Measurements from ENCODE around the gene IL4I1. TPM values are rescaled to one million over a fixed set of nuclear protein-coding genes. Genes with fewer than 3 reads are reported as not detected.

IL4I1 gene
- polyA plus RNA-seq, 2 donors = 0.18 to 0.45 TPM

DNA sequence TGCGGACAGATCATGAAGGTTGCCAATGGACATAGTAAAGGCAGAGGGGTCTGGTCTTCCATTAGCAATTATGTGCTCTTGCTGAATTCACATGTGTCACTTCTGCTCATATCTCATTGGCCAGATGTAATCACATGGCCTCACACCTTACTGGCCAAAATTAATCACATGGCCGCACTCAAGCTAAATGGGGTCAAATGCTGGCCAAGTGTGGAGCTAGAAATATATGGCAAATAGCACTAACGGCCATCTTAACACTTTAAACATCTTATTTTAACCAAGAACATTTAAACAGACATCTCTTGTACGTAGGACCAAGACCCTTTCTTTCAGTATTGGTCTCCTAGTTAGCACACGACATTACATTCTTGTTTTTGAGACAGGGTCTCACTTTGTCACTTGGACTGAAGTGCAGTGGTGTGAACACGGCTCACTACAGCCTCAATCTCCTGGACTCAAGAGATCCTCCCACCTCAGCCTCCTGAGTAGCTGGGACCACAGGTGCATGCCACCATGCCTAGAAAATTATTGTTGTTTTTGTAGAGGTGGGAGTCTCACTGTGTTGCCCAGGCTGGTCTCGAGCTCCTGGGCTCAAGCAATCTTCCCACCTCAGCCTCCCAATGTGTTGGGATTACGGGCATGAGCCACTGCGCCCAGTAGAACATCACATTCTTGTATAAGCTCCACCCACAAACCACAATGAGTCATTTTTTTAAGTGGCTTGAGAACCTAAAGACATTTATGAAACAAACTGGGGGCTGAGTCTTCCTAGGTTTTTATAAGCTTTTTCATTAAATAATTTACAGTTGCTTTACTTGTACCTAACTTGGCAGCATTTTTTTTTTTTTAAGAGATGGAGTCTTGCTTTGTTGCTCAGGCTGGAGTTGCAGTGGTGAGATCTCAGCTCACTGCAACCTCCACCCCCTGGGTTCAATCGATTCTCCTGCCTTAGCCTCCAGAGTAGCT lies 48.7 kb downstream of the IL4I1 start:
- Histone ChIP-seq H3K27me3 (ENCODE audit: control insufficient read depth in 1 of 2, insufficient read depth in 2 of 2, low read length in 2 of 2) (no peaks in the 10 kb centered on the region), H3K9me3 (ENCODE audit: control insufficient read depth in 2 of 2, insufficient read depth in 1 of 2, low read depth in 1 of 2, low read length in 1 of 2) (no peaks in the 10 kb centered on the region), H3K27ac (ENCODE audit: low read depth in 2 of 2, low read length in 1 of 2) (no peak overlapping the region), H3K4me3 (ENCODE audit: low read depth in 1 of 2, low read length in 2 of 2) (no peak overlapping the region), H3K4me1 (ENCODE audit: control insufficient read depth in 2 of 2, insufficient read depth in 2 of 2, low read length in 1 of 2) (peaks cover 0 to 10% of the 10 kb centered on the region in 2 donors), H3K36me3 (ENCODE audit: control insufficient read depth in 2 of 2, insufficient read depth in 2 of 2, low read length in 1 of 2) (no peaks in the 10 kb centered on the region)
- WGBS, 2 donors = 78 to 85% methylated on average over 10 of the region's 10 CpGs

DNA sequence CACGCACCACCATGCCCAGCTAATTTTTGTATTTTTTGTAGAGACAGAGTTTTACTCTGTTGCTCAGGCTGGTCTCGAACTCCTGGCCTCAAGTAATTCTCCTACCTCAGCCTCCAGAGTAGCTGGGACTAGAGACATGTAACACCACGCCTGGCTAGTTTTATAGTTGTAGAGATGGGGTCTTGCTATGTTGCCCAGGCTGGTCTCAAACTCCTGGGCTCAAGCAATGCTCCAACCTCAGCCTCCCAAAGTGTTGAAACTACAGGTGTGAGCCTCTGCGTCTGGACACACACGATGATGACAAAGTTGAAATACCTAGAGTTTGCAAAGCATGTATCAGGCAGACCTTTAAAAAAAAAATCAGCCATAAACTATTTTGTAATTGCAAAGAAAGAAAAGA lies 50.3 kb downstream of the IL4I1 start:
- H3K27me3 ChIP-seq (ENCODE audit: control insufficient read depth in 1 of 2, insufficient read depth in 2 of 2, low read length in 2 of 2) = no peaks in the 10 kb centered on the region
- H3K4me1 ChIP-seq (ENCODE audit: control insufficient read depth in 2 of 2, insufficient read depth in 2 of 2, low read length in 1 of 2) = no peaks in the 10 kb centered on the region
- no peaks in the 10 kb centered on the region for H3K36me3 ChIP-seq (ENCODE audit: control insufficient read depth in 2 of 2, insufficient read depth in 2 of 2, low read length in 1 of 2)
- no peak overlapping the region for H3K4me3 ChIP-seq (ENCODE audit: low read depth in 1 of 2, low read length in 2 of 2)
- no peaks in the 10 kb centered on the region for H3K9me3 ChIP-seq (ENCODE audit: control insufficient read depth in 2 of 2, insufficient read depth in 1 of 2, low read depth in 1 of 2, low read length in 1 of 2)
- 72 to 84% methylated on average over 5 of the region's 5 CpGs for WGBS, 2 donors
- no peak overlapping the region for H3K27ac ChIP-seq (ENCODE audit: low read depth in 2 of 2, low read length in 1 of 2)

DNA sequence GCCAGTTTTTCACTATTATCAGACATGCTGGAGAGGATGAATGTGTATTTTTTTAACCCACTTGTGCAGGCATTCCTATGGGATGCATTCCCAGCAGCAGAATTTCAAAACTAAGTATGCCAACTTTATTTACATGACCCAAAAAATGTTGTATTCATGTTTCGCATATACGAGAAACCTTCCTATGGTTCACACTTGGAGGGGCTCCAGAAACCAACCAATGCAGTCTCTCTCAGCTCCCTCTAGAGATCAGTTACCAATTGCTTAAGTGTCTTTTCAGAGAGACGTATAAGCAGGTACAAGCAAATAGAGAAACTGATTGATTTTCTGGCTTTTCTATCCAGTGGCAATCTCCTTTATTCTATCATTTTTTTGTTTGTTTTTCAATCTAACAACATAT lies 51.3 kb downstream of the IL4I1 start:
- Histone ChIP-seq H3K27ac (ENCODE audit: low read depth in 2 of 2, low read length in 1 of 2) (no peak overlapping the region), H3K9me3 (ENCODE audit: control insufficient read depth in 2 of 2, insufficient read depth in 1 of 2, low read depth in 1 of 2, low read length in 1 of 2) (no peaks in the 10 kb centered on the region), H3K4me1 (ENCODE audit: control insufficient read depth in 2 of 2, insufficient read depth in 2 of 2, low read length in 1 of 2) (no peaks in the 10 kb centered on the region), H3K27me3 (ENCODE audit: control insufficient read depth in 1 of 2, insufficient read depth in 2 of 2, low read length in 2 of 2) (no peaks in the 10 kb centered on the region), H3K36me3 (ENCODE audit: control insufficient read depth in 2 of 2, insufficient read depth in 2 of 2, low read length in 1 of 2) (peaks cover 2 to 3% of the 10 kb centered on the region in 2 donors), H3K4me3 (ENCODE audit: low read depth in 1 of 2, low read length in 2 of 2) (no peak overlapping the region)
- 35 to 49% methylated on average over 3 of the region's 3 CpGs for WGBS, 2 donors

DNA sequence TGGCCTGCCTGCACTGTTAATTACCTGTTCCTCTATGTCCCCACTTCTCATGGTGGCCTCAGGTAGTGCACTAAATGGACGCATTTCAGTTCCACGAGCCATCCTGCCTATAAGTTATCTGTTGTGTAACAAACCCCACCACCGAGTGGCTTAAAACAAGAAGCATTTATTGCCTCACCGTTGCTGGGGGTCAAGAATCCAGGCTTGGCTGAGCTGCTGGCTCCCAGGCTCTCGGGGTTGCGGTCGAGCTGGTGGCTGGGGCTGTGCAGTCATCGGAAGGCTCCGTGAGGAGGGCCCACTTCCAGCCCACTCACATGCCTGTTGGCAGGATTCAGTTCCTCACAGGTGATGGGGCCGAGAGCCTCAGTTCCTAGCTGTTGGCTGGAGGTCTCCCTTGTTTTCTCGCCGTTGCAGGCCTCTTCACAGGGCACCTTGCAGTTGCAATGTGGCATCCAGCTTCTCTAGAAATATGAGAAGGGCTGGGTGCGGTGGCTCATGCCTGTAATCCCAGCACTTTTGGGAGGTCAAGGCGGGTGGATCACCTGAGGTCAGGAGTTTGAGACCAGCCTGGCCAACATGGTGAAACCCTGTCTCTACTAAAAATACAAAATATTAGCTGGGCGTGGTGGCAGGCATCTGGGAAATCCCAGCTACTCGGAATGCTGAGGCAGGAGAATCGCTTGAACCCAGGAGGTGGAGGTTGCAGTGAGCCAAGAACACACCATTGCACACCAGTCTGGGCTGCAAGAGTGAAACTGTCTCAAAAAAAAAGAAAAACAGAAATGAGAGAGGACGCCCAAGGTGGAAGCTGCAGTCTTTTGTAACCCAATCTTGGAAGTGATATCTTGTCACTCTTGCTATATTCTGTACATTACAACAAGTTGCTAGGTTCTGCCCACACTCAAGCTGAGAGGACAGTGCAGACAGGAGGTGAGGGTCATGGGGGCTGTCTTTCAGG lies 52.3 kb downstream of the IL4I1 start:
- Histone ChIP-seq H3K27ac (ENCODE audit: low read depth in 2 of 2, low read length in 1 of 2) (no peak overlapping the region), H3K27me3 (ENCODE audit: control insufficient read depth in 1 of 2, insufficient read depth in 2 of 2, low read length in 2 of 2) (no peaks in the 10 kb centered on the region), H3K36me3 (ENCODE audit: control insufficient read depth in 2 of 2, insufficient read depth in 2 of 2, low read length in 1 of 2) (peaks cover 2 to 4% of the 10 kb centered on the region in 2 donors), H3K4me3 (ENCODE audit: low read depth in 1 of 2, low read length in 2 of 2) (no peak overlapping the region), H3K4me1 (ENCODE audit: control insufficient read depth in 2 of 2, insufficient read depth in 2 of 2, low read length in 1 of 2) (no peaks in the 10 kb centered on the region), H3K9me3 (ENCODE audit: control insufficient read depth in 2 of 2, insufficient read depth in 1 of 2, low read depth in 1 of 2, low read length in 1 of 2) (no peaks in the 10 kb centered on the region)
- WGBS, 2 donors = 82 to 85% methylated on average over 18 of the region's 18 CpGs

DNA sequence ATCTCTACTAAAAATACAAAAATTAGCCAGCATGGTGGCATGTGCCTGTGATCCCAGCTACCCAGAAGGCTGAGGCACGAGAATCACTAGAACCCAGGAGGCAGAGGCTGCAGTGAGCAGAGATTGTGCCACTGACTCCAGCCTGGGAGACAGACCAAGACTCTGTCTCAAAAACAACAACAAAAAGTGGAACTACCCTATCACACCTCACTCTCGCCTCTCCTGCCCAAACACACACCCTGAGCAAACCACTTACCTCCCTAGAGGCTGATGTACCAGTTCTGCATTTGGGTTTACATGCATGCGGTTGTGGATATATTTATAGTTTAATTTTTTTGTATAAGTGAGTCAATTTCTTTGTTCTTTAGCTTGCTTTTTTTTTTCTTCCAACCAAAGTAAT lies 53.4 kb downstream of the IL4I1 start:
- WGBS, 2 donors = 84 to 88% methylated on average over 3 of the region's 3 CpGs
- no peak overlapping the region for H3K27ac ChIP-seq (ENCODE audit: low read depth in 2 of 2, low read length in 1 of 2)
- H3K9me3 ChIP-seq (ENCODE audit: control insufficient read depth in 2 of 2, insufficient read depth in 1 of 2, low read depth in 1 of 2, low read length in 1 of 2) = no peaks in the 10 kb centered on the region
- H3K36me3 ChIP-seq (ENCODE audit: control insufficient read depth in 2 of 2, insufficient read depth in 2 of 2, low read length in 1 of 2) = peaks cover 2 to 6% of the 10 kb centered on the region in 2 donors
- H3K27me3 ChIP-seq (ENCODE audit: control insufficient read depth in 1 of 2, insufficient read depth in 2 of 2, low read length in 2 of 2) = no peaks in the 10 kb centered on the region
- no peak overlapping the region for H3K4me3 ChIP-seq (ENCODE audit: low read depth in 1 of 2, low read length in 2 of 2)
- H3K4me1 ChIP-seq (ENCODE audit: control insufficient read depth in 2 of 2, insufficient read depth in 2 of 2, low read length in 1 of 2) = no peaks in the 10 kb centered on the region

DNA sequence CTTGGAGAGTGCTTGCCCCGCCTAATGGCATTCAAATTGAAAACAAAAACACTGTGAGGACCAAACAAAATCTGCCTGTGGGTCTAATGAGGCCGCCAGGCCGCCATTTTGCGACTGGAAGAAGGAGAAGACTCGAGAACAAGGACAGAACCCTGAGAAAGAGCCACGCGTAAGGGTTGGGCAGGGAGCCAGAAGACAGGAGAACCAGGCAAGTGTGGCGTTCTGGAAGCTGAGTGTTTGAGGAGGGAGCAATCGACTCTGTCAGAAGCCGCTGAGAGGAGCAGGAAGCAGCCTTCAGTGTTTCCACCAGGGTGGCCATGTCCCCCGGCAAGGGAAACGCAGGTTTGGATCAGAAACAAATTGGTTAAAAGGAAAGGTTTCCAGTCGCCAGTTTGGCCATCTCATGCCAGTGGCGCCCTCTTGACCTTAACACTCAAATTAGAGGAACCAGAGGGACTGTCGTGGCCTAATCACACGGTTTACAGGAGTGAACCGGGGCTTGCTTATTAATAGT lies 55.9 kb downstream of the IL4I1 start:
- H3K36me3 ChIP-seq (ENCODE audit: control insufficient read depth in 2 of 2, insufficient read depth in 2 of 2, low read length in 1 of 2) = peaks cover 9 to 15% of the 10 kb centered on the region in 2 donors
- no peaks in the 10 kb centered on the region for H3K9me3 ChIP-seq (ENCODE audit: control insufficient read depth in 2 of 2, insufficient read depth in 1 of 2, low read depth in 1 of 2, low read length in 1 of 2)
- no peaks in the 10 kb centered on the region for H3K4me1 ChIP-seq (ENCODE audit: control insufficient read depth in 2 of 2, insufficient read depth in 2 of 2, low read length in 1 of 2)
- no peak overlapping the region for H3K27ac ChIP-seq (ENCODE audit: low read depth in 2 of 2, low read length in 1 of 2)
- no peaks in the 10 kb centered on the region for H3K27me3 ChIP-seq (ENCODE audit: control insufficient read depth in 1 of 2, insufficient read depth in 2 of 2, low read length in 2 of 2)
- WGBS, 2 donors = 92% methylated on average over 17 of the region's 17 CpGs
- H3K4me3 ChIP-seq (ENCODE audit: low read depth in 1 of 2, low read length in 2 of 2) = no peak overlapping the region

DNA sequence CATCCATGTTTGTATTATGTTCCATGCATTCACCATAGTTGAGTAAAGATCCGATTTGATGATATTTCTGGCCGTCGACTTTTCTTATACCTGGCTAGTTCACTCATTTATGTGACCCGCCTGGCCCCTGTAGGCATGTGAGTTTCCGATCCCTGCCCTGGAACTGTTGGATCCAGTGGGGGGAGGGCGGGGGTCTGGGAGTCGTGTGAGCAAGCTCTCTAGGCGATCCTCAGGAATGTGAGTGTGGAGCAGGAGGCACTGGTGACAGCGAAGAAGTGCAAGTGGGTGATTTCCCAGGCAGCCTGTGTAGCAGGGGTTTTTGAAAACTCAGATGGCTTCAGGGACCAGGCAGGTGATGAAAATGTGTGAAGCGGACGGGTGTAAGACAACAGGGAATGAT lies 56.4 kb downstream of the IL4I1 start:
- peaks cover 12 to 16% of the 10 kb centered on the region in 2 donors for H3K36me3 ChIP-seq (ENCODE audit: control insufficient read depth in 2 of 2, insufficient read depth in 2 of 2, low read length in 1 of 2)

GRCh38 chr19:49839713-49840112 lies 57.0 kb downstream of the IL4I1 start:
- no peaks in the 10 kb centered on the region for H3K9me3 ChIP-seq (ENCODE audit: control insufficient read depth in 2 of 2, insufficient read depth in 1 of 2, low read depth in 1 of 2, low read length in 1 of 2)
- no peak overlapping the region for H3K27ac ChIP-seq (ENCODE audit: low read depth in 2 of 2, low read length in 1 of 2)
- 92 to 94% methylated on average over 11 of the region's 11 CpGs for WGBS, 2 donors
- H3K36me3 ChIP-seq (ENCODE audit: control insufficient read depth in 2 of 2, insufficient read depth in 2 of 2, low read length in 1 of 2) = peaks cover 12 to 22% of the 10 kb centered on the region in 2 donors
- no peaks in the 10 kb centered on the region for H3K27me3 ChIP-seq (ENCODE audit: control insufficient read depth in 1 of 2, insufficient read depth in 2 of 2, low read length in 2 of 2)
- H3K4me1 ChIP-seq (ENCODE audit: control insufficient read depth in 2 of 2, insufficient read depth in 2 of 2, low read length in 1 of 2) = no peaks in the 10 kb centered on the region
- no peak overlapping the region for H3K4me3 ChIP-seq (ENCODE audit: low read depth in 1 of 2, low read length in 2 of 2)

More for the DNA sequence above, 56.4 kb downstream of the IL4I1 start:
- no peaks in the 10 kb centered on the region for H3K4me1 ChIP-seq (ENCODE audit: control insufficient read depth in 2 of 2, insufficient read depth in 2 of 2, low read length in 1 of 2)
- no peak overlapping the region for H3K27ac ChIP-seq (ENCODE audit: low read depth in 2 of 2, low read length in 1 of 2)
- 88 to 94% methylated on average over 11 of the region's 11 CpGs for WGBS, 2 donors
- no peaks in the 10 kb centered on the region for H3K9me3 ChIP-seq (ENCODE audit: control insufficient read depth in 2 of 2, insufficient read depth in 1 of 2, low read depth in 1 of 2, low read length in 1 of 2)
- no peaks in the 10 kb centered on the region for H3K27me3 ChIP-seq (ENCODE audit: control insufficient read depth in 1 of 2, insufficient read depth in 2 of 2, low read length in 2 of 2)
- no peak overlapping the region for H3K4me3 ChIP-seq (ENCODE audit: low read depth in 1 of 2, low read length in 2 of 2)

Data from esophagus (tissue), 2 donors.